GM13976 (cell line): ENCODE measurements around the gene EBPL.

Experiments
- DNase-seq: peaks from one replicate; pipeline ENCODE4 v3.0.0; 2012; ENCODE audit warnings: low spot score
- in situ Hi-C: fragments of 300-500 bp; cut with MboI; formaldehyde crosslinking; loops from one replicate; pipeline ENCODE4 v1.12.0; 2022; ENCODE audit warnings: low sequenced_read_pairs, mixed read lengths, inconsistent platforms; ENCODE audit not compliant: unreplicated experiment
- TF ChIP-seq, protein P1 (sequence below): IDR thresholded peaks from 2 replicates; pipeline ENCODE4 v1.5.1; 2012; ENCODE audit warnings: borderline replicate concordance, mild to moderate bottlenecking; ENCODE audit not compliant: insufficient read depth; ENCODE audit errors: extremely low read depth, missing control alignments, control extremely low read depth

The EBPL gene

GRCh38 chr13:49676581-49677298 is 14.5 kb downstream of the EBPL start:
- in situ Hi-C loops: no loop called here

GRCh38 chr13:49670828-49671227 is 20.5 kb downstream of the EBPL start:
- DNase-seq: no peak
- in situ Hi-C loops: no loop called here
- TF ChIP-seq, protein P1, sequence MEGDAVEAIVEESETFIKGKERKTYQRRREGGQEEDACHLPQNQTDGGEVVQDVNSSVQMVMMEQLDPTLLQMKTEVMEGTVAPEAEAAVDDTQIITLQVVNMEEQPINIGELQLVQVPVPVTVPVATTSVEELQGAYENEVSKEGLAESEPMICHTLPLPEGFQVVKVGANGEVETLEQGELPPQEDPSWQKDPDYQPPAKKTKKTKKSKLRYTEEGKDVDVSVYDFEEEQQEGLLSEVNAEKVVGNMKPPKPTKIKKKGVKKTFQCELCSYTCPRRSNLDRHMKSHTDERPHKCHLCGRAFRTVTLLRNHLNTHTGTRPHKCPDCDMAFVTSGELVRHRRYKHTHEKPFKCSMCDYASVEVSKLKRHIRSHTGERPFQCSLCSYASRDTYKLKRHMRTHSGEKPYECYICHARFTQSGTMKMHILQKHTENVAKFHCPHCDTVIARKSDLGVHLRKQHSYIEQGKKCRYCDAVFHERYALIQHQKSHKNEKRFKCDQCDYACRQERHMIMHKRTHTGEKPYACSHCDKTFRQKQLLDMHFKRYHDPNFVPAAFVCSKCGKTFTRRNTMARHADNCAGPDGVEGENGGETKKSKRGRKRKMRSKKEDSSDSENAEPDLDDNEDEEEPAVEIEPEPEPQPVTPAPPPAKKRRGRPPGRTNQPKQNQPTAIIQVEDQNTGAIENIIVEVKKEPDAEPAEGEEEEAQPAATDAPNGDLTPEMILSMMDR: no peak

More at GRCh38 chr13:49676581-49677298, 14.5 kb downstream of the EBPL start:
- DNase-seq: no peak
- TF ChIP-seq, protein P1: no peak

DNA sequence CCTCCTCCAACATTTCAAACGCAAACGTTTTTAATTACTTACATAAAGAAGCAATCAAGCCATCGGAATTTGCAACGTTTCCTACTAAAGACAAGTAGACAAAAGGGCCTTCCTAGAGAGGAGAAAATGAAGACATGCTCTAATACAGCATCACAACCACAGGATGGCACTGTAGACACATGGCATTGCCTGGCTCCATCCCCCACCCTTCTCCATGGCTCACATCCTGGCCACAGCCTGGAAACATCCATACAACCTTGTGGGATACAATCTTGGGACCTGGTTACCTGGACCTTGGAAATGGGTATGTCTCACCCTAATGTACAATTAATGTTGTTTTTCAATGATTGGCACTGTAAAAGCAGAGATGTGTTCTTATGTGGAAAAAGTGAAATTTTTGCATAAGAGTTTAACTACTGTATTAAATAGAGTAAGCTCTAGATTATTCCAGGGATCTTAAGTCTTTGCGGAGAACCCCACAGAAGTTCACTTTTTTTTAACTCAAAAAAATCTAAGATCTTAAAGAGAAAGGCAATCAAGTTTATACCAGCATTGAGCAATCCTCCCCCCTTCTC is 21.5 kb downstream of the EBPL start:
- in situ Hi-C loops: no loop called here
- DNase-seq: peak; percentile 48
- TF ChIP-seq, protein P1: peak; percentile 23

DNA sequence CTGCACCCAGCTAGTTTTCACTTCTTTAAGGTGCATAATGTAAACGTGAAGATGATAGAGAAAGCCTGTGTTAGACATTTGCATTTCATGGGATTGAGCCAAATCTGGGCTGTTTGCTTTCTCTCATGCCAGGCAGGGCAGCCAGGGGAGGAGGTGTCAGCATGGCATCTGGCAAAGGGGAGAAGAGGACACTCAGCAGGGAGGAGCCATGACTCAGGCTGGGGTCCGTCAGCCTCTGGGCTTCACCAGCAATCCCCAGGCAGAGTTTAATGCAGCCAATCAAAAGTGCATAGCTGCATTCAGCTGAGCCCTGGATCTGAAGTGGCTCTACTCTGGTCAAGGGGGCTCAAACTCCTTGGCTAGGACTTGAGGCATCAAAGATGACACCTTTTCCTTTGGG is 23.5 kb downstream of the EBPL start:
- DNase-seq: no peak
- TF ChIP-seq, protein P1: no peak
- in situ Hi-C loops: no loop called here

DNA sequence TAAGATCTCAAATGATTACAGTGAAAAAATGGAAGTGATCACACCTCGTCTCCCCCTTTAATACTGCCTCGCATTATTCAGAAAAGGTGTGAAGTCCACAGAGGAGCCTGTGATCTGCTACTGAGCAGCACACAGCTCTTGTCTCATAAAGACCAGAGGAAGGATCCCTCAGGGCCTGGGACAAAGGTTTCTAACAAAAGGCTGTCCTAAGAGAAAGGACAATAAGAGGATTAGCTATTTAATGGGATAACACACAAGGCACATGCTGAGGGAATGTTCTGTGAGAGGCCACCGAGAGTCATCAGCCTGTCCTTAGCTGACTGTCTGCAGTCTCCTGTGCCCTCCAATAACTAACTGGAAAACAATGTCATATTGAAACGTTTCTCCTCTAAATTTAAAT is 26.7 kb downstream of the EBPL start:
- TF ChIP-seq, protein P1: no peak
- in situ Hi-C loops: no loop called here
- no peak for DNase-seq

- TF ChIP-seq, protein P1: no peak
- in situ Hi-C loops: loop anchor here (10.0 kb wide), 1 partner anchor 188 kb away; no protein-coding TSS in a partner anchor
- no peak for DNase-seq
Measured at GRCh38 chr13:49657241-49657641, 34.0 kb downstream of the EBPL start.
